Muscle of back (tissue), 11 donors: ENCODE results near the gene RIPOR1. TPM values are rescaled to one million over a fixed set of nuclear protein-coding genes. Genes with fewer than 3 reads are reported as not detected.

Experiments used
- DNase-seq, 3 donors: peaks; one replicate each; pipeline versions ENCODE4 v3.0.0 to v3.0.0-alpha.2; 2013
- polyA plus RNA-seq, 10 donors: library from polyadenylated mRNA; unstranded; fragments of 120-200 nt; gene quantifications; one replicate each; pipeline ENCODE4 v1.2.1, GENCODE V29; 2013; ENCODE audit not compliant: insufficient read length in 10 of 10

The RIPOR1 gene
- polyA plus RNA-seq, 10 donors, result 36.7 to 51.9 (median 42.5) TPM

- no peak for DNase-seq
These were observed 10.1 kb downstream of the RIPOR1 start for GRCh38 chr16:67538666-67539101.

DNA sequence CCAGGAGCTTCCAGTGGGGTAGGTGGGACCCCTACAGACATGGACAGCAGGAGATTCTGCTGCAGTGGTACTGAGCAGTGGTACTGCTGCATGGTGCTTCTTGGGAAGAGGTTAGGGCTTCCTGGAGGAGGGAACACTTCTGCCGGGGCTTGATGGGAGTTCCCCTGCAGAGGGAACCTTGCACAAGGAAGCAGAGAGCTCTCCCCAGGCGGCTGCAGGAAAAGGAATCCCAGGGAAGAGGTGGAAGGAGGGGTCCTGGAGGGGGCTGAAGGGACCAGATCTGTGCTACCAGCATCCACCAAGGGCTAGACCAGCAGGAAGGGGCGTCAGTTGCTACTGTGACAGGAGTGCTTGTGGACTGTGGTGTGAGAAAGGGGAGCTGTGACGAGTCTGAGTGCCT lies 10.6 kb downstream of the RIPOR1 start:
- no peak for DNase-seq

- DNase-seq, result no peak
These were observed 11.3 kb downstream of the RIPOR1 start for GRCh38 chr16:67539691-67540635.

DNA sequence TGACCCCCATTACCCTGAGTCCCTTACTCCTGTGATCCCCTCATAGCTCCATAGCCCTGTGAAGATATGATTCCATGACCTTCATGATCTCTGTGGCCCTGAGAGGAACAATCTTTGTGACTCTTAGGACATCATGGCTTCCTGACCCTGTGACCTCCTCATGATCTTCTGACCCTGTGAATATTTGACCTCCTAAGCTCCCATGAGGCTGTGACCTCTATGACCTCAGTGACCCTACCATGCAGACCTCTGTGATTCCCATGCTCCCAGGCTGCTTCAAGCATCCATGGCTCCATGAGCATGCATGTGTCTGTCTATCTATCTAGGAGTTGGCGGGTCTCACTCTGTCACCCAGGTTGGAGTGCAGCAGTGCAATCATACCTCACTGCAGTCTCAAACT lies 12.1 kb downstream of the RIPOR1 start:
- no peak for DNase-seq

DNA sequence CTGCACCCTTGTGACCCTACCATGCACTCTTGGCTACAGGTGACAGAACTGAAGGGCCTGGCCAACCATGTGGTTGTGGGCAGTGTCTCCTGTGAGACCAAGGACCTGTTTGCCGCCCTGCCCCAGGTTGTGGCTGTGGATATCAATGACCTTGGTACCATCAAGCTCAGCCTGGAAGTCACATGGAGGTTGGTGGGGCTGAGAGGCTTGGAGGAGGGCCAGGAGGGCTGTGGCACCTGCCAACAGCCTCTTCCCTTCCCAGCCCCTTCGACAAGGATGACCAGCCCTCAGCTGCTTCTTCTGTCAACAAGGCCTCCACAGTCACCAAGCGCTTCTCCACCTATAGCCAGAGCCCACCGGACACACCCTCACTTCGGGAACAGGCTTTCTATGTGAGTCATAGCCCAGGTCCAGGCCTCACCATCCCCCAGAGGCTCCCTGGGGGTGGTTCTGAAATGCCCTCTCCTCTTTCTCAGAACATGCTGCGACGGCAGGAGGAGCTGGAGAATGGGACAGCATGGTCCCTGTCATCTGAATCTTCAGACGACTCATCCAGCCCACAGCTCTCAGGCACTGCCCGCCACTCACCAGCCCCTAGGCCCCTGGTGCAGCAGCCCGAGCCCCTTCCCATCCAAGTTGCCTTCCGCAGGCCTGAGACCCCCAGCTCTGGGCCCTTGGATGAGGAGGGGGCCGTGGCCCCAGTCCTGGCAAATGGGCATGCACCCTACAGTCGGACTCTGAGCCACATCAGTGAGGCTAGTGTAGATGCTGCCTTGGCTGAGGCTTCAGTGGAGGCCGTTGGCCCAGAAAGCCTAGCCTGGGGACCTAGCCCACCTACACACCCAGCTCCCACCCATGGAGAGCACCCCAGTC lies 13.0 kb downstream of the RIPOR1 start:
- peak in 1 of 3 donors; percentile 20 for DNase-seq

DNA sequence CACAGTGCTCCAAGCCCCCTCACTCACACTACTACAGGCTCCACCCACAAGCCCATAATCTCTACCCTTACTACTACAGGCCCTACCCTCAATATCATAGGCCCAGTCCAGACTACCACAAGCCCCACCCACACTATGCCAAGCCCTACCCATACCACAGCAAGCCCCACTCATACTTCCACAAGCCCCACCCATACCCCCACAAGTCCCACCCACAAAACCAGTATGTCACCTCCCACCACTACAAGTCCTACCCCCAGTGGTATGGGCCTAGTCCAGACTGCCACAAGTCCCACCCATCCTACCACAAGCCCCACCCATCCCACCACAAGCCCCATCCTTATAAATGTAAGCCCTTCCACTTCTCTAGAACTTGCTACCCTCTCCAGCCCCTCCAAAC lies 13.8 kb downstream of the RIPOR1 start:
- peak in 1 of 3 donors; percentile 21 for DNase-seq

DNA sequence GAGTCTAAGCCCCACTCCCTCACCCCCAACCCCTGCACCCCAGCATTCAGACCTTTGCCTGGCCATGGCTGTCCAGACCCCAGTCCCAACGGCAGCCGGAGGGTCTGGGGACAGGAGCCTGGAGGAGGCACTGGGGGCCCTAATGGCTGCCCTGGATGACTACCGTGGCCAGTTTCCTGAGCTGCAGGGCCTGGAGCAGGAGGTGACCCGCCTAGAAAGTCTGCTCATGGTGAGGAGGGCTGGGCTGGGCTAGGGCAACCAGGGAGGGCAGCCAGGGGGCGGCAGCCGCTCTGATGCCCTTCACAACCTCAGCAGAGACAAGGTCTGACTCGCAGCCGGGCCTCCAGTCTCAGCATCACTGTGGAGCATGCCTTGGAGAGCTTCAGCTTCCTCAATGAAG lies 14.4 kb downstream of the RIPOR1 start:
- peak in 1 of 3 donors; percentile 4 for DNase-seq

GRCh38 chr16:67543582-67543981 lies 15.0 kb downstream of the RIPOR1 start:
- no peak for DNase-seq

DNA sequence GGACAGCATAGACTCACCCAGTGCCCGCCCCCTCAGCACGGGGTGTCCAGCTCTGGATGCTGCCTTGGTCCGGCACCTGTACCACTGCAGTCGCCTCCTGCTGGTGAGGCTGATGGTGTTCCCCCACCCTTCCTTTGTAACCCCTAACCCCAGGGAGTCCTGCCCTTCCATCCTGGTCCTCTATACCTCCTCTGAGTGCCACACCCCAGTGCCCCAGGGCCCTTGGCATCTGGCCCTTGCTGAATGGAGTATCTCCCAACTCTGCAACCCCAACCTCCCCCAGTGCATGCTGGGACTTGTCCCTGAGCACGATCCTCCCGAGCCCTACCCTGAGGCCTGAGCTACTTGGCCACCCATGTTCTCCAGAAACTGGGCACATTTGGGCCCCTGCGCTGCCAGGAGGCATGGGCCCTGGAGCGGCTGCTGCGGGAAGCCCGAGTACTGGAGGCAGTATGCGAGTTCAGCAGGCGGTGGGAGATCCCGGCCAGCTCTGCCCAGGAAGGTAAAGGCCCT lies 15.8 kb downstream of the RIPOR1 start:
- no peak for DNase-seq

DNA sequence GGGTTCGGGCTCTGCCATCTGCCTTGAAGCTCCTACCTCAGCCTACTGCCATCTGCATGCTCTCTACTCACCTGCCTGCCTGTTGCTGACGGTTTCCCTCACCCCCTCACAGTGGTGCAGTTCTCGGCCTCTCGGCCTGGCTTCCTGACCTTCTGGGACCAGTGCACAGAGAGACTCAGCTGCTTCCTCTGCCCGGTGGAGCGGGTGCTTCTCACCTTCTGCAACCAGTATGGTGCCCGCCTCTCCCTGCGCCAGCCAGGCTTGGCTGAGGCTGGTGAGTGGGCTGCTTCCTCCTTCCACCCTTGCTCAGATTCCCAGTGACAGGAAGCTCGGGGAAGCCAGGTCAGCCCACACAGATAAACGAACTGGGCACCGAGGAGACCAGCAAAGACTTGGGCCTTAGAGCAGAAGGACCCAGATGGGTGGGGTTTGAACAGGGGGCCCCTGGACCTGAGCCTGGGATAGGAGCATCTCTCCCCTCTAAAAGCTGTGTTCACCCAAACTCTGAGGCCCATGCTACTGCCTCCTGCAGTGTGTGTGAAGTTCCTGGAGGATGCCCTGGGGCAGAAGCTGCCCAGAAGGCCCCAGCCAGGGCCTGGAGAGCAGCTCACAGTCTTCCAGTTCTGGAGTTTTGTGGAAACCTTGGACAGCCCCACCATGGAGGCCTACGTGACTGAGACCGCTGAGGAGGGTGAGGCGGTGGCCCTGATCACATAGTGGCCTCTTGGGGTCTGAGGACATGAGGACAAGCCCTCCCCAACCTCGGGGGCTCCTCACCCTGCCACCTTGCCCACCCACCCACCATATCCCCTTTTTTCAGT lies 16.4 kb downstream of the RIPOR1 start:
- DNase-seq, result no peak

DNA sequence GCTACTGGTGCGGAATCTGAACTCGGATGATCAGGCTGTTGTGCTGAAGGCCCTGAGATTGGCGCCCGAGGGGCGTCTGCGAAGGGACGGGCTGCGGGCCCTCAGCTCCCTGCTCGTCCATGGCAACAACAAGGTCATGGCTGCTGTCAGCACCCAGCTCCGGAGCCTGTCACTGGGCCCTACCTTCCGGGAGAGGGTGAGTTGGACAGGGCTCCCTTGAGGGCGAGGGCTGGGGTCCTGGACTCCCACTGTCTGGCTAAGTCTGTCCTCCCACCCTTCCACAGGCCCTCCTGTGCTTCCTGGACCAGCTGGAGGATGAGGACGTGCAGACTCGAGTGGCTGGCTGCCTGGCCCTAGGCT lies 17.0 kb downstream of the RIPOR1 start:
- DNase-seq, result no peak

DNA sequence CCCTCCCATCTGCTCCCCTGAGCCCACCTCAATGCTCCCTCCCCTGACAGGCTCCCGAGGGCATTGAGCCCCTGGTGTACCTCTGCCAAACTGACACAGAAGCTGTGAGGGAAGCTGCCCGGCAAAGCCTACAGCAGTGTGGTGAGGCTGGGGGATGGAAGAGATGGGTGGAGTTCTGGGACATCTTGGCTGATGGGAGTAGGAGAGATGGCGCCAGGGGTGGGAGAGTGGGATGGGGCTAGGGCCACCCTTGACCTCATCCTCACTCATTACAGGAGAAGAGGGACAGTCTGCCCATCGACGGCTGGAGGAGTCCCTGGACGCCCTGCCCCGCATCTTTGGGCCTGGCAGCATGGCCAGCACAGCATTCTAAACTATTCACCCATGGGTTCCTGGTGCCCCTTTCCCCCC lies 17.5 kb downstream of the RIPOR1 start:
- DNase-seq, result no peak

- DNase-seq, result peak in 2 of 3 donors; percentile 69 to 82
These were observed 18.3 kb downstream of the RIPOR1 start for GRCh38 chr16:67546761-67547422.

DNA sequence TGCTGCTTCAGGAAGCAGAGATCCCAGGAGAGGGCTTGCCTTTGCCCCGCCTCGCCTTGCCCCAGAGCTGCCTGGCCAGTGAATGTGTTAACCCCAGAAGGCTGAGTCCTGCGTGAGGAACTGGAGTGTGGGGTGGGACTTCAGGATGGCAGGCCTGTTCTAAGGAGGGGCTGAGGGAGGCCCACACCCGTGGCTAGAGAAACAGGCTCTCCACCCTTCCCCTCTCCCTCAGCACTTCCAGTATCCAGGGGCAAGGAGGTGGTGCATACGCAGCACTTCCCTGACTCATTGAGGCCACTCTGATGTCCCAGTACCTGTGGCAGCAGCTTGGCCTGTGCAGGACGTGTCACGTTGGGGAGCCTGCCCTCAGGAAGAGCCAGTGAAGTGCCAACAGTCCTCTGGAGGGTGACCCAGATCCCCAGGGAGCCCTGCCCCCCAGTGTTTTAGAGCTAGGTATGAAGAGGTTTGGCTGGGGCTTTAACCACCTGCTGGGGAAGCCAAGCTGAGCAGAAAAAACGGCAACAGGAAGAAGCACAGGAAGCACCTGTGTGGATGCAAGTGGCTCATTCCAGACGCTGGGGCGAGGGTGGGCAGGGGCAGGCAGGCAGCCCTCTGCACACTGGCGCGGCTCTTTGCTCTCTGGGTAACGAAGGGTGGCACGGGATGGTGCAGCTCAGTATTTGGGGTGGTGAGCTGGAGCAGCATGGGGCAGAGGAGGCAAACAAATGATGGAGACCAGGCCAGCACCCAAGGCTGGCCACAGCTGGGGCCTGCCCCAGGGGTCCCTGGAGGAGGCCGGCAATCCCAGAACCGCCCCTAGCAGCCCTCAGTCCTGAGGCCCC lies 19.0 kb downstream of the RIPOR1 start:
- no peak for DNase-seq

DNA sequence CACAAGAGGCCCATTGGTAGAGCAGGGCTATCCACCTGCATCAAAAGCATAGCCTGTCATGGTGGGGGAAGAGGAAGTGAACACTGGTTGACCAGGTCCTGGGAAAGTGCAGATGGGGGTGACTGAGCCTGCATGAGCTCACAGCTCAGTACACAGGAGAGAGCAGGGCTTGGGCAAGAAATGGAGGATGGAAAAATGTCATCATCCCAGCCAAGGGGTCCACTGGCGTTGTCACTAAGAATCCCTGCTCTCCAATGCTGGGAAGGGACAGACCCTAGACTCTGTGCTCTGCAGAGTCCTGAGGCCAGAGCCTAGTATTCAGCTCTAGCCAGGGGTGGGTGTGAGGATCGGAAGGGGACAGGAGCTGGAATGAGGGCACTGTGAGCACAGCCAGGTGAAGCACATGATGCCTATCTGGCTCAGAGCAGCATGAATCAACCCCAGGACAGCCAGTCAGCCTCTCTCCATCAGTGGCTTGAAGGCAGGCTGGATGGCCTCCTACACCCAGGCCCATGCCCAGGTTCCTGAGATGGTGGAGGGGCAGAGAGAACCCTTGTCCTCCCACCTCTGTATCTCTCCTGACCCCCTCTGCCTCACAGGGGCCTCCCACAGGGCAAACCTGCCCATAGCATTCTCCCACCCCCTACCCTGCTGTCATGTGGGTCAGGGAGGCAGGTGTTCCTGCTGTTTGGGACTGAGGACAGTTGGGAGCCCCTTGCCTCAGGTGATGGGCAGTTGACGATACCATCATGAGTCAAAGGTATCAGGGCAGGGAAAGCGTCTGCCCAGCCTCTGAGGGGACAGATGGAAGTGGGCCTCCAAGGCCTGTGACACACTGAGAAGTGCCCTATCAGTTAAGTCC lies 19.9 kb downstream of the RIPOR1 start:
- DNase-seq, result no peak

- no peak for DNase-seq
These were observed 20.6 kb downstream of the RIPOR1 start for GRCh38 chr16:67549240-67549639.

DNA sequence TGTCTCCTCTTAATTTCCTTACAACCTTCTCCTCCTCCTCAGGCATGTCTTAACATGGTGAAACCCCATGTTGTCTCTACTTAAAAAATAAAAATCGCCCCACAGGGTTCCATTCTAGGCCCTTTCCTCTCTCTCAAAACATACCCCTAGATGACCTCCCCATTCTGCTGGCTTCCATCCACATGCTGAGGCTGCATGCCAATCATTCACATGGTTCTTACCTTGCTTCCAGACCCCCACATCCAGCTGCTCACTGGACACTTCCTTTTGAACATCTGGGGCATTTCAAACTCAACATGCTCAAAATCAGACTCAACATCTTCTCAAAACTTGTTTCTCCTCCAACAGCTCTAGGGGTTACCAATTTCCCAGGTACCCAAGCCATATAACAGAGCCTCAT lies 21.3 kb downstream of the RIPOR1 start:
- no peak for DNase-seq

- DNase-seq, result no peak
These were observed 22.5 kb downstream of the RIPOR1 start for GRCh38 chr16:67551091-67551490.

DNA sequence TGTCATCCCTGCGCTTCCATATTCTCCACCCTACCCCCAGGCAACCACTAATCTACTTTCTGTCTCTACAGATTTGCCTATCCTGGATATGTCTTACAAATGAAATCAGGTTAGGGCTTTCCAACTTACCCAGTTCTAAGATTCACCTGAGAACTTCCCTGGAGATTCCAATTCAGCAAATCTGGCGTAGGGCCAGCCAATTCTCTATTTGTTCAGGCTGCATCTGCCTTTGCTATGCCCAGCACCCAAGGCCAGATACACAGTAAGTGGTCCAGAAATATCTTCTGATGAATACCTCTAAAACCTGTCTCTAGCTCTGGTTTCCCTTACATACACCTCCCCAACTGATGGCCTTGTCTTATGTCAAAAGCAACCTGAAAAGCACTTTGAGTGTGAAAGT lies 23.3 kb downstream of the RIPOR1 start:
- DNase-seq, result no peak
